RWPE1 (cell line): ENCODE measurements around the gene KPTN.

ENCODE experiments used
- CTCF ChIA-PET: fragments of 350-600 bp; sonication (Branson Sonifier 250); formaldehyde crosslinking; extraction: SDS; loops from one replicate; lab custom pipeline; 2021; lab: Yijun Ruan, JAX
- POLR2A ChIA-PET: fragments of 400-600 bp; formaldehyde crosslinking; extraction: SDS; loops from one replicate; lab custom pipeline; 2020; ENCODE audit warnings: antibody characterized with exemption; ENCODE audit not compliant: low non-redundant PET; lab: Yijun Ruan, JAX
- DNase-seq: peaks from one replicate; pipeline ENCODE4 v3.0.0; 2012; ENCODE audit warnings: low spot score
- H3K27ac ChIP-seq: fragments of 450-650 bp; 2 replicates; pipeline ENCODE4 v1.5.1; 2017
- TF ChIP-seq, protein P1 (sequence below): fragments of 450-650 bp; conservative IDR thresholded peaks from 2 replicates; pipeline ENCODE4 v1.5.1; 2017; ENCODE audit warnings: low read depth, mild to moderate bottlenecking

KPTN gene

DNA sequence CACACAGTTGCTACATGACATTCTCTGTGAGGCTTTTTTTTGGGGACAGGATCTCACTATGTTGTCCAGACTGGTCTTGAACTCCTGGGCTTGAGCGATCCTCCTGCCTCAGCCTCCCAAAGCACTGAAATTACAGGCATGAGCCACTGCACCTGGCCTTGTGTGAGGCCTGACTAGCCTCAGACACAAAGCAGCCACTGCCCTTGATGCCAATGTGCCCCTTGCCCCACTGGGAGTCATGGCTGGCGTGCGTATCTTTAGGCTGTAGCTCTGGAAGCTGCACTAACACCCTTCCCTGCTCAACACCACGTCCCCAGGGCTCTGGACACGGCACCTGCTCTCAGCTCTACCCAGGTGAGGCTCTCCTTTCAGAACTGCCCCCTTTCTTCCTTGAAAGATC, 14.5 kb upstream of the KPTN start:
- ChIA-PET POLR2A (no interaction called here), CTCF (interaction anchor here (1.2 kb wide), 1 partner anchor 15 kb away, joined by 3 read pairs; the partner anchor contains the start of gene KPTN)
- no peak for DNase-seq
- peak overlapping the region; percentile 56; the same call in 1 of the 2 replicates for H3K27ac ChIP-seq
- TF ChIP-seq, protein P1, sequence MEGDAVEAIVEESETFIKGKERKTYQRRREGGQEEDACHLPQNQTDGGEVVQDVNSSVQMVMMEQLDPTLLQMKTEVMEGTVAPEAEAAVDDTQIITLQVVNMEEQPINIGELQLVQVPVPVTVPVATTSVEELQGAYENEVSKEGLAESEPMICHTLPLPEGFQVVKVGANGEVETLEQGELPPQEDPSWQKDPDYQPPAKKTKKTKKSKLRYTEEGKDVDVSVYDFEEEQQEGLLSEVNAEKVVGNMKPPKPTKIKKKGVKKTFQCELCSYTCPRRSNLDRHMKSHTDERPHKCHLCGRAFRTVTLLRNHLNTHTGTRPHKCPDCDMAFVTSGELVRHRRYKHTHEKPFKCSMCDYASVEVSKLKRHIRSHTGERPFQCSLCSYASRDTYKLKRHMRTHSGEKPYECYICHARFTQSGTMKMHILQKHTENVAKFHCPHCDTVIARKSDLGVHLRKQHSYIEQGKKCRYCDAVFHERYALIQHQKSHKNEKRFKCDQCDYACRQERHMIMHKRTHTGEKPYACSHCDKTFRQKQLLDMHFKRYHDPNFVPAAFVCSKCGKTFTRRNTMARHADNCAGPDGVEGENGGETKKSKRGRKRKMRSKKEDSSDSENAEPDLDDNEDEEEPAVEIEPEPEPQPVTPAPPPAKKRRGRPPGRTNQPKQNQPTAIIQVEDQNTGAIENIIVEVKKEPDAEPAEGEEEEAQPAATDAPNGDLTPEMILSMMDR: no peak

DNA sequence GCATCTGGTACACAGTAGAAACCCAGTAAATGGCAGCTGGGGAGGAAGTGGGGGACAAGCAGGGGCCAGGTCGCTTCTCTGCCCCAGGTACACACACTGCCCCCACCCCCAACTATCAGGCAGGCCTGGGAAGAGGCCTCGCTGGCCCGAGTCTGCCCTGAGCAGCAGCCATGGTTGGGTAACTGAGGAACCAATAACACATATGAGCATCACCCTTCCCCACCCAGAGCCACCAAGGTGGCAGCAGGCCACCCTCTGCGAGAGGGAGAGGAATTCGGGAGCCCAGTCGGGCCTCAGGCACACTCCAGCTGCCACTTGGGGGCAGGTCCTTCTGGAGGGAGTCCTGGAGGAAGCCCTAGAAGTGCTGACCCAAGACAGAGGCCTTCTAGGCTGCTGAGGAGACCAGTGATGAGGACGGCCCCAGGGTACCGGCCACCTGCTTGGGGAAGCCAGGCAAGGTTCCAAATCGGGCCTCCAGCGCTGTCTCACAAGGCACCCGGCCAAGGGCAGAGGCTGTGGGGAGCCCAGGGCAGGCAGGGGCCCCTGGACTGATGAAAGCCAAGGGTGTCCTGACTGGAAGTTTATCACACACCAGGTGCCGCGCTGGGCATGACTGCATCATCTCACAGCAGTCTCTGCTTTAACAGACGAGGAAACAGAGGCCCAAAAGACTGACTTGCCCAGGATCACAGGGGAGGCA, 14.0 kb upstream of the KPTN start:
- CTCF ChIA-PET: interaction anchor here (0.6 to 1.2 kb wide), 2 partner anchors 14 to 124 kb away, joined by 3 read pairs; partner anchors contain the start of gene KPTN
- POLR2A ChIA-PET: no interaction called here
- H3K27ac ChIP-seq: peak overlapping the region; percentile 56; the same call in 1 of the 2 replicates
- TF ChIP-seq, protein P1: no peak
- DNase-seq: no peak

DNA sequence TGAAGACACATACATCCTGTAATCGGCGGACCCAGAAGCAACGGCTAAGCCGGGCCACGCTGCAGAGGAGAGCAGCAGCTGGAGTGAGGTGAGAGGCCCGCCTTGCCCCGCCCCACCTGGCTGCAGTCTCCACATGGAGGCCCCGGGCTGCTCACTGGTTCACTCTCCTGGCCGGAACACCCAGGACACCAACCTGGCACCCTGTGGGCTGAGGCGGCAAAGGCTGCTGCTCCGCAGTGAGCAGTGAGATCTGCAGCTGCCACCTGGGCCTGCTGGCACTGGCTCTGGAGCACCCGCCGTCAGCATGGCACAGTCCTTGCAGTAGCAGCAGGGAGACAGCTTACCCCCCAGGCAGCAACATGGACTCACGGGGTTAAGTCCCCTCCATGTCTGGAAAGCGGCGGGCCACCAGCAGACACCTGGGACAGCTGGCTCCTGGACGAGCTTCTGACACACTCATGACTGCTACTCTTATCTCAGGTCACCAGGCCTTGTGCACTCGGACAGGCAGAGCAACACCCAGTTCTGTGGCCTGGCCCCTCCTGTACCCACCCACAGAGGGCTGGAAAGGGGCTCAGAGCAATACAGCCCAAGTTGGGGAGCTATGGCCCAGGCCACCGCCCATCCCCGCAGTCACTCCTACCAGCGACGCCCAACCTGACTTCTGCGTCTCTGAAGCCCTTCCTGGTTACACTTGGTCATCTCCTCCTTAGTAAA, 13.2 kb upstream of the KPTN start:
- POLR2A ChIA-PET: no interaction called here
- TF ChIP-seq, protein P1: no peak
- peak overlapping the region; percentile 56; the same call in 1 of the 2 replicates for H3K27ac ChIP-seq
- no peak for DNase-seq
- CTCF ChIA-PET: interaction anchor here (0.6 to 0.8 kb wide), 3 partner anchors 125 to 997 kb away, joined by 3 to 9 read pairs (median 3); no protein-coding TSS in a partner anchor

DNA sequence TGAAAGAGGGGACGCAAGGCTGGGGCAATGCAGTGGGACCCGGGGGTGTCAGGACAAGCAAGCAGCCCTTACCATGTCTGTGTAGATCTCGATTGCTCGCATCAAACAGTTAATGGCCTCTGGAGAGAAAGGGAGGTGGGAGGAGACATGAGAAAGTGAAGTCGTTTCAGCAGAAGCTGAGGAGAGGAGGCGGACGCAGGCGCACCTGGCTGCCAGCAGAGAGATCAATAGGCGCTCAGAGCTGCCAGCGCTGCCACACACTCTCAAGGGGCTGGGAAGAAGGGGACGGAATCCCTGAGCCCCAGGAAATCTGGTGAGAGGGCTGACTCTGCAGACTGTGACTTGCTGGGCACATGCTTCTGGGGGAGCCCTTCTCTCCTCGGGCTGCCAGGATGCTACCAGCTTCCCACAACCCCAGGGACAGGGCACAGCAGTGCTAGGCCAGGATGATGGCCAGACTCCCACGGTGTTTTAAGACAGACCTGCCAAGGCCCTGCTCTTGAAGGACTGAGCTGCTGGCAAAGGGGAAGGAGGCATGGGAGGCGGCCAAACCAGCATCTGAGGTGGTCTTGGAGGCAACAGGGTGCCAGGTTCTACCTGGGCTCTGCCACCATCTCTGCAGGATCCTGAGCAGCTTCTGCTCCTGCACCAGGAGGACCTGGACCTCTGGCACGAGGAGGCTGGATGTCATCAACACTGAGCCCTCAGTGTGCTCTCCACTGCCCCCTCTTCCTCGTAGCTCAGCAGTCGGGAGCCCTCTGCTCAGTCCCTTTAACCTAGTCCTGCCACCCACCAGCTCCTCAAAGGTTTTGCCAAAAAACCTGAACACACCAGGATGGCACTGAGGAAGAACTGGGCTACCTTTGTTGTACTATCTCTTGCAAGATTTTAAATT, 11.7 kb upstream of the KPTN start:
- ChIA-PET CTCF (interaction anchor here (0.7 to 1.4 kb wide), 5 partner anchors 12 to 998 kb away, joined by 3 to 4 read pairs (median 3); partner anchors contain the start of gene KPTN), POLR2A (no interaction called here)
- no peak for DNase-seq
- TF ChIP-seq, protein P1: no peak
- H3K27ac ChIP-seq: peak overlapping the region; percentile 56

DNA sequence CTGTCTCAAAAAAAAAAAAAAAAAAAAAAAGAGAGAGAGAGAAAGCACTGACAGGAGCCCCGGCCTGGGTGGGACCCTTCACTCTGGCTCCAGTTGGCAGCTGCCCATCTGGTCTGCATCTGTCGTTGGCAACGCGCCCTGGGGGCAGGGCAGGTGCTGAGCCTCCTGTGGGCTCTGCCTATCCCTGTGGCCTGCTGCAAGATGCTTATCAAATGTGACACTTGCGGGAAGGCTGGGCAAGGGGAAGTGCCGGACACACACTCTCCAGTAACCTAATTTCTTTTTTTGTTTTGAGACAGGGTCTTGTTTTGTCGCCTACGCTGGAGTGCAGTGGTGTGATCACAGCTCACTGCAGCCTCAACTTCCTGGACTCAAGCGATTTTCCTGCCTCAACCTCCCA, 10.7 kb upstream of the KPTN start:
- CTCF ChIA-PET: interaction anchor here (1.4 kb wide), 1 partner anchor 11 kb away, joined by 4 read pairs; the partner anchor contains the start of gene KPTN
- DNase-seq: no peak
- peak overlapping the region; percentile 56 for H3K27ac ChIP-seq
- TF ChIP-seq, protein P1: no peak
- POLR2A ChIA-PET: interaction anchor here (0.6 to 0.7 kb wide), 2 partner anchors 11 to 229 kb away, joined by 3 to 8 read pairs; partner anchors contain the start of gene KPTN
